GM12878 (cell line): Measurements from ENCODE around the gene GK2. TPM values are rescaled to one million over a fixed set of nuclear protein-coding genes. Genes with fewer than 3 reads are reported as not detected.

ENCODE experiments used
- ATAC-seq: fragments of 200-7000 bp; cut with Tn5 transposase; 3 replicates; pipeline ENCODE4 v1.9.1; 2020; ENCODE audit warnings: mild to moderate bottlenecking, moderate library complexity
- BruUV-seq: library from RNA; stranded (reverse); fragments of 400-500 nt; replicated peaks from 2 replicates; lab custom pipeline; 2021; lab: Mats Ljungman, UMichigan
- CTCF ChIA-PET: fragments of 300-600 bp; sonication (Branson Sonifier 250); formaldehyde crosslinking; extraction: SDS; loops from one replicate; lab custom pipeline; 2021; ENCODE audit warnings: inconsistent platforms; lab: Yijun Ruan, JAX
- POLR2A ChIA-PET: fragments of 350-600 bp; formaldehyde crosslinking; extraction: SDS; loops from one replicate; lab custom pipeline; 2021; ENCODE audit warnings: inconsistent platforms; lab: Charles Lee
- RAD21 ChIA-PET: fragments of 300-600 bp; sonication (Branson Sonifier 250); formaldehyde crosslinking; loops from one replicate; lab custom pipeline; 2023; ENCODE audit warnings: antibody characterized with exemption; ENCODE audit not compliant: unreplicated experiment; lab: Charles Lee
- SMC1A ChIA-PET: fragments of 300-600 bp; sonication (Branson Sonifier 250); formaldehyde crosslinking; loops from one replicate; lab custom pipeline; 2023; ENCODE audit not compliant: unreplicated experiment, uncharacterized antibody; lab: Charles Lee
- DNase-seq: peaks from one replicate; pipeline ENCODE4 v3.0.0-alpha.2; 2011; ENCODE audit warnings: low read depth, low spot score
- FAIRE-seq: peaks from 3 replicates; lab custom pipeline; 2011; peaks lifted over from hg19 to GRCh38; lab: Jason Lieb, UNC
- H2AFZ ChIP-seq: 2 replicates; pipeline ENCODE4 v1.6.0; 2011; ENCODE audit warnings: low read depth, low read length, control low read depth; ENCODE audit not compliant: control insufficient read depth
- H3K27ac ChIP-seq: 2 replicates; pipeline ENCODE4 v1.5.1; 2011; ENCODE audit warnings: control low read depth; ENCODE audit not compliant: control insufficient read depth, insufficient read depth
- H3K27me3 ChIP-seq, 2 experiments: replicated peaks in 1 of 2; 2 replicates each; pipeline versions ENCODE4 v1.6.0 to v1.6.1; 2011; ENCODE audit warnings: low read length in 1 of 2; ENCODE audit not compliant: control insufficient read depth in 2 of 2, insufficient read depth in 2 of 2
- H3K36me3 ChIP-seq, 2 experiments: 2 replicates each; pipeline ENCODE4 v1.5.1; 2011; ENCODE audit warnings: low read length in 1 of 2; ENCODE audit not compliant: control insufficient read depth in 2 of 2, insufficient read depth in 2 of 2
- H3K4me1 ChIP-seq: 2 replicates; pipeline ENCODE4 v1.6.1; 2011; ENCODE audit warnings: mild to moderate bottlenecking, low read length, moderate library complexity, mixed read lengths; ENCODE audit not compliant: control insufficient read depth, insufficient read depth
- H3K4me2 ChIP-seq: 2 replicates; pipeline ENCODE4 v1.6.0; 2011; ENCODE audit warnings: control low read depth; ENCODE audit not compliant: control insufficient read depth, insufficient read depth
- H3K4me3 ChIP-seq: fragments of 200-600 bp; sonication (generic); 2 replicates; pipeline ENCODE4 v1.5.1; 2016
- H3K79me2 ChIP-seq: 2 replicates; pipeline ENCODE4 v1.6.0; 2011; ENCODE audit warnings: low read length; ENCODE audit not compliant: control insufficient read depth, insufficient read depth
- H3K9ac ChIP-seq: 2 replicates; pipeline ENCODE4 v1.8.0; 2011; ENCODE audit warnings: low read length, control low read depth, mixed read lengths; ENCODE audit not compliant: control insufficient read depth, insufficient read depth
- H3K9me3 ChIP-seq: replicated peaks from 3 replicates; pipeline ENCODE4 v1.5.1; 2011; ENCODE audit warnings: mild to moderate bottlenecking, low read length; ENCODE audit not compliant: control insufficient read depth, insufficient read depth
- H4K20me1 ChIP-seq: 2 replicates; pipeline ENCODE4 v1.6.0; 2011; ENCODE audit not compliant: control insufficient read depth, insufficient read depth
- ASH2L ChIP-seq: fragments of 300-600, 200-600 bp; sonication (generic); IDR thresholded peaks from 2 replicates; pipeline ENCODE4 v1.6.1; 2017; ENCODE audit warnings: low read depth, mild to moderate bottlenecking, borderline replicate concordance
- ATF3 ChIP-seq: IDR thresholded peaks from 2 replicates; pipeline ENCODE4 v1.6.1; 2011; ENCODE audit warnings: low read depth, mild to moderate bottlenecking, low read length, moderate library complexity, borderline replicate concordance; ENCODE audit errors: extremely low read depth
- BACH1 ChIP-seq: fragments of 450-650 bp; IDR thresholded peaks from 2 replicates; pipeline ENCODE4 v1.6.1; 2017; ENCODE audit warnings: mild to moderate bottlenecking, borderline replicate concordance
- BMI1 ChIP-seq: fragments of 450-650 bp; IDR thresholded peaks from 2 replicates; pipeline ENCODE4 v1.6.1; 2016; ENCODE audit warnings: mild to moderate bottlenecking, moderate library complexity, borderline replicate concordance
- BRCA1 ChIP-seq: IDR thresholded peaks from 2 replicates; pipeline ENCODE4 v1.6.1; 2011; ENCODE audit warnings: low read depth, low read length, improper control_type of control experiment
- CBX3 ChIP-seq: fragments of 200-600 bp; sonication (generic); IDR thresholded peaks from 2 replicates; pipeline ENCODE4 v1.6.1; 2016; ENCODE audit warnings: low read depth, borderline replicate concordance
- CHD1 ChIP-seq: IDR thresholded peaks from 2 replicates; pipeline ENCODE4 v1.6.1; 2012; ENCODE audit warnings: low read depth, low read length, improper control_type of control experiment
- CREB1 ChIP-seq: IDR thresholded peaks from 2 replicates; pipeline ENCODE4 v1.6.1; 2012; ENCODE audit warnings: low read depth, mild to moderate bottlenecking, inconsistent platforms
- CUX1 ChIP-seq: IDR thresholded peaks from 2 replicates; pipeline ENCODE4 v1.6.1; 2012; ENCODE audit warnings: improper control_type of control experiment, low read depth, low read length; ENCODE audit not compliant: insufficient replicate concordance
- ESRRA ChIP-seq: IDR thresholded peaks from 2 replicates; pipeline ENCODE4 v1.6.1; 2012; ENCODE audit warnings: mild to moderate bottlenecking, low read length, improper control_type of control experiment
- FOS ChIP-seq: IDR thresholded peaks from 3 replicates; pipeline ENCODE4 v1.6.1; 2011; ENCODE audit warnings: borderline replicate concordance; ENCODE audit not compliant: insufficient read length; ENCODE audit errors: extremely low read depth
- RAD51 ChIP-seq: fragments of 450-650 bp; IDR thresholded peaks from 2 replicates; pipeline ENCODE4 v1.6.1; 2016; ENCODE audit warnings: moderate library complexity, mild to moderate bottlenecking, inconsistent platforms
- RBBP5 ChIP-seq: fragments of 200-600 bp; sonication (generic); conservative IDR thresholded peaks from 2 replicates; pipeline ENCODE4 v1.6.1; 2016
- RELA ChIP-seq: fragments of 450-650 bp; IDR thresholded peaks from 2 replicates; pipeline ENCODE4 v1.8.0; 2014; ENCODE audit warnings: borderline replicate concordance; ENCODE audit not compliant: partially characterized antibody
- RELB ChIP-seq: fragments of 450-650 bp; IDR thresholded peaks from 2 replicates; pipeline ENCODE4 v1.6.1; 2017; ENCODE audit warnings: low read depth, mild to moderate bottlenecking, moderate library complexity
- SRF ChIP-seq, 2 experiments: IDR thresholded peaks; 2 replicates each; pipeline ENCODE4 v1.6.1; 2011; ENCODE audit warnings: low read depth in 2 of 2, low read length in 2 of 2, mild to moderate bottlenecking in 1 of 2, moderate library complexity in 1 of 2
- TAF1 ChIP-seq: IDR thresholded peaks from 2 replicates; pipeline ENCODE4 v1.6.1; 2011; ENCODE audit warnings: mild to moderate bottlenecking, low read depth, low read length, borderline replicate concordance
- TARDBP ChIP-seq: IDR thresholded peaks from 2 replicates; pipeline ENCODE4 v1.6.1; 2016; ENCODE audit warnings: borderline replicate concordance
- TCF12 ChIP-seq: IDR thresholded peaks from 2 replicates; pipeline ENCODE4 v1.6.1; 2011; ENCODE audit warnings: low read depth, mild to moderate bottlenecking, low read length
- WGBS: methylation state at CpG from one replicate; pipeline ENCODE4 v1.1.6; 2016; ENCODE audit warnings: low lambda C conversion rate; ENCODE audit not compliant: insufficient replicate concordance, insufficient coverage; ENCODE audit errors: missing lambda C conversion rate; 5-methylcytosine and 5-hydroxymethylcytosine counted together
- in situ Hi-C: fragments of 300-500 bp; cut with MboI; formaldehyde crosslinking; loops from 9 replicates; pipeline ENCODE4 v1.14.3; 2018; ENCODE audit warnings: mixed read lengths
- intact Hi-C: fragments of 100-400 bp; cut with micrococcal nuclease; formaldehyde crosslinking; loops from one replicate; pipeline ENCODE4 v1.14.2; 2022; ENCODE audit not compliant: unreplicated experiment
- polyA plus RNA-seq, 11 experiments: library from polyadenylated mRNA; depleted of rRNA in 4 of 11; unstranded in 6 of 11; stranded (reverse) in 5 of 11; fragments of >200 nt; fragmentation: Nextera tagmentation in 4 of 11; fragmentation: Illumina TruSeq in 1 of 11; extraction: Ambion mirVana in 4 of 11; extraction: Trizol in 1 of 11; gene quantifications; 1 replicate in 1 of 11; 2 replicates in 10 of 11; pipeline versions ENCODE4 v1.2.1 to v1.2.3, GENCODE V29; 2011 to 2016; ENCODE audit warnings: inconsistent platforms in 2 of 11, missing spikeins in 2 of 11, low read depth in 1 of 11
- total RNA-seq, 4 experiments: library from RNA; depleted of rRNA in 3 of 4; stranded (reverse); fragments of >200 nt in 3 of 4; fragmentation: Illumina TruSeq in 1 of 4; extraction: Trizol in 1 of 4; gene quantifications; 2 replicates each; pipeline versions ENCODE4 v1.2.1 to v1.2.3, GENCODE V29; 2013 to 2021

The GK2 gene
- total and polyA plus RNA-seq, 10 of the 15 experiments (the other 5 are each of a cell fraction or from before 2014, with no cell fraction given) = not detected

GRCh38 chr4:79455216-79455615, 47.2 kb upstream of the GK2 start:
- 34% methylated on average over 5 of the region's 5 CpGs for WGBS
- in situ Hi-C loops (no loop called here), intact Hi-C loops (no loop called here)
- H3K4me3 ChIP-seq = no peak overlapping the region
- H2AFZ ChIP-seq = no peak overlapping the region
- H3K79me2 ChIP-seq = no peaks in the 10 kb centered on the region
- H4K20me1 ChIP-seq = no peaks in the 10 kb centered on the region
- ChIA-PET RAD21 (no interaction called here), SMC1A (no interaction called here), POLR2A (no interaction called here), CTCF (no interaction called here)
- TF ChIP-seq CUX1 (no peak), ASH2L (no peak), SRF (IDR thresholded peaks at IDR 0.05; ENCODE audit: low read depth in 2 of 2, low read length in 2 of 2) (no peak), TAF1 (no peak), CREB1 (no peak), TARDBP (no peak), RBBP5 (no peak), CBX3 (no peak), ATF3 (no peak), BACH1 (no peak), RELA (no peak), RELB (no peak), BMI1 (no peak), BRCA1 (no peak), CHD1 (no peak), ESRRA (no peak), RAD51 (no peak), TCF12 (no peak), FOS (no peak)
- ATAC-seq = no peak
- H3K4me2 ChIP-seq = no peak overlapping the region
- no peak for FAIRE-seq
- no TSS peak for BruUV-seq
- H3K4me1 ChIP-seq = no peaks in the 10 kb centered on the region
- DNase-seq = no peak
- H3K9ac ChIP-seq = no peak overlapping the region
- H3K27me3 ChIP-seq = no peaks in the 10 kb centered on the region
- no peaks in the 10 kb centered on the region for H3K36me3 ChIP-seq
- no peak overlapping the region for H3K27ac ChIP-seq
- no peaks in the 10 kb centered on the region for H3K9me3 ChIP-seq
